WTC11 (cell line): Measurements from ENCODE around the gene CZIB.

Source experiments
- ATF2 ChIP-seq: sonication (generic); formaldehyde crosslinking; IDR thresholded peaks from 2 replicates; pipeline ENCODE4 v1.8.1; 2022; ENCODE audit warnings: low read depth, missing genetic modification reagents, borderline replicate concordance
- CDX4 ChIP-seq: fragments of 250-450 bp; sonication (Bioruptor Pico); IDR thresholded peaks from 2 replicates; pipeline ENCODE4 v1.9.0; 2021; ENCODE audit warnings: moderate library complexity, mild to moderate bottlenecking, inconsistent platforms, borderline replicate concordance
- CREM ChIP-seq: sonication (generic); formaldehyde crosslinking; IDR thresholded peaks from 2 replicates; pipeline ENCODE4 v1.8.1; 2022; ENCODE audit warnings: mild to moderate bottlenecking, missing genetic modification reagents, moderate library complexity
- CTCF ChIP-seq: fragments of 200-600 bp; IDR thresholded peaks from 2 replicates; pipeline ENCODE4 v1.8.0; 2022; ENCODE audit warnings: antibody characterized with exemption
- ESRRA ChIP-seq: sonication (generic); formaldehyde crosslinking; IDR thresholded peaks from 2 replicates; pipeline ENCODE4 v1.8.1; 2022; ENCODE audit warnings: mild to moderate bottlenecking, missing genetic modification reagents, borderline replicate concordance
- KAT7 ChIP-seq: sonication (generic); formaldehyde crosslinking; IDR thresholded peaks from 2 replicates; pipeline ENCODE4 v1.8.1; 2023; ENCODE audit warnings: missing genetic modification reagents, mild to moderate bottlenecking, borderline replicate concordance
- NR1H2 ChIP-seq: sonication (generic); formaldehyde crosslinking; IDR thresholded peaks from 2 replicates; pipeline ENCODE4 v1.9.0; 2021; ENCODE audit warnings: mild to moderate bottlenecking, moderate library complexity, missing genetic modification reagents
- SMAD3 ChIP-seq: sonication (generic); formaldehyde crosslinking; IDR thresholded peaks from 2 replicates; pipeline ENCODE4 v1.8.0; 2022; ENCODE audit warnings: missing genetic modification reagents, mild to moderate bottlenecking, borderline replicate concordance
- TCF7 ChIP-seq: sonication (generic); formaldehyde crosslinking; IDR thresholded peaks from 2 replicates; pipeline ENCODE4 v1.8.0; 2022; ENCODE audit warnings: mild to moderate bottlenecking, low read depth, missing genetic modification reagents, moderate library complexity
- TEAD4 ChIP-seq: sonication (generic); formaldehyde crosslinking; IDR thresholded peaks from 2 replicates; pipeline ENCODE4 v1.8.0; 2022; ENCODE audit warnings: mild to moderate bottlenecking, missing genetic modification reagents
- USF1 ChIP-seq: sonication (generic); formaldehyde crosslinking; IDR thresholded peaks from 2 replicates; pipeline ENCODE4 v1.8.0; 2022; ENCODE audit warnings: mild to moderate bottlenecking, missing genetic modification reagents
- ZNF263 ChIP-seq: sonication (generic); formaldehyde crosslinking; IDR thresholded peaks from 2 replicates; pipeline ENCODE4 v1.8.1; 2022; ENCODE audit warnings: low read depth, mild to moderate bottlenecking, moderate library complexity, missing genetic modification reagents

- no peak for TF ChIP-seq CTCF
- no peak for TF ChIP-seq NR1H2 (CRISPR knock-in tag)
- no peak for TF ChIP-seq CREM
- no peak for TF ChIP-seq CDX4 (CRISPR knock-in tag)
- TF ChIP-seq TEAD4, result no peak
- TF ChIP-seq ESRRA, result no peak
- no peak for TF ChIP-seq SMAD3 (CRISPR knock-in tag)
- TF ChIP-seq KAT7 (CRISPR knock-in tag), result no peak
- no peak for TF ChIP-seq ZNF263 (CRISPR knock-in tag)
- no peak for TF ChIP-seq USF1 (CRISPR knock-in tag)
- no peak for TF ChIP-seq ATF2 (CRISPR knock-in tag)
- no peak for TF ChIP-seq TCF7 (CRISPR knock-in tag)
Measured at GRCh38 chr1:53254011-53254640, 33.7 kb upstream of the CZIB start.
